H1 (cell line): ENCODE results near the gene GCC1. TPM values are rescaled to one million over a fixed set of nuclear protein-coding genes. Genes with fewer than 3 reads are reported as not detected.

Experiments
- ASH2L ChIP-seq: fragments of 200-600, 300-600 bp; sonication (generic); IDR thresholded peaks from one replicate; pipeline ENCODE4 v1.7.1; 2017; ENCODE audit warnings: low read length
- CHD7 ChIP-seq: fragments of 300-600 bp; sonication (generic); IDR thresholded peaks from 2 replicates; pipeline ENCODE4 v1.7.1; 2012; ENCODE audit warnings: low read length, moderate library complexity, mild to moderate bottlenecking, inconsistent platforms; ENCODE audit not compliant: insufficient replicate concordance
- CTBP2 ChIP-seq: IDR thresholded peaks from 2 replicates; pipeline ENCODE4 v1.7.0; 2011; ENCODE audit warnings: borderline replicate concordance, mild to moderate bottlenecking, moderate library complexity, mixed read lengths, low read length; ENCODE audit not compliant: insufficient read depth, insufficient read length
- FOSL1 ChIP-seq: IDR thresholded peaks from 2 replicates; pipeline ENCODE4 v1.6.1; 2011; ENCODE audit warnings: mild to moderate bottlenecking, low read depth, low read length, moderate library complexity; ENCODE audit not compliant: insufficient read depth
- MAX ChIP-seq: IDR thresholded peaks from 2 replicates; pipeline ENCODE4 v1.6.1; 2012; ENCODE audit warnings: inconsistent platforms
- RBBP5 ChIP-seq: IDR thresholded peaks from 2 replicates; pipeline ENCODE4 v1.7.1; 2012; ENCODE audit warnings: low read depth, mild to moderate bottlenecking, inconsistent platforms, low read length, moderate library complexity, borderline replicate concordance
- polyA plus RNA-seq, 7 experiments: library from polyadenylated mRNA; depleted of rRNA in 3 of 7; stranded (reverse) in 5 of 7; unstranded in 2 of 7; fragments of >200 nt in 5 of 7; fragments of 200-250 nt in 2 of 7; gene quantifications; 1 replicate in 5 of 7; 2 replicates in 1 of 7; 4 replicates in 1 of 7; pipeline versions ENCODE4 v1.2.1 to v1.2.3, GENCODE V29; 2011 to 2013; ENCODE audit warnings: missing spikeins in 2 of 7, mixed read lengths in 2 of 7
- total RNA-seq: library from RNA; stranded (reverse); fragmentation: NEBNext Ultra II Directional; extraction: Animal tissue kit (Norgen Biotek cat#: 25700); gene quantifications from 2 replicates; pipeline ENCODE4 v1.2.1, GENCODE V29; 2021

Gene GCC1
- total and polyA plus RNA-seq, 2 of the 8 experiments (the other 6 are each of a cell fraction or from before 2014, with no cell fraction given), result 3.3 to 15.0 TPM

GRCh38 chr7:127594490-127594889 is 9.1 kb upstream of the GCC1 start (continued):
- TF ChIP-seq CHD7 (no peak), ASH2L (no peak), MAX (no peak), CTBP2 (no peak), RBBP5 (no peak), FOSL1 (no peak)
